ENCODE data around the gene MYADM. TPM values are rescaled to one million over a fixed set of nuclear protein-coding genes. Genes with fewer than 3 reads are reported as not detected.

MYADM gene
- polyA plus RNA-seq, 1 of the 3 experiments (the other 2 are of a cell fraction): 38.7 TPM

DNA sequence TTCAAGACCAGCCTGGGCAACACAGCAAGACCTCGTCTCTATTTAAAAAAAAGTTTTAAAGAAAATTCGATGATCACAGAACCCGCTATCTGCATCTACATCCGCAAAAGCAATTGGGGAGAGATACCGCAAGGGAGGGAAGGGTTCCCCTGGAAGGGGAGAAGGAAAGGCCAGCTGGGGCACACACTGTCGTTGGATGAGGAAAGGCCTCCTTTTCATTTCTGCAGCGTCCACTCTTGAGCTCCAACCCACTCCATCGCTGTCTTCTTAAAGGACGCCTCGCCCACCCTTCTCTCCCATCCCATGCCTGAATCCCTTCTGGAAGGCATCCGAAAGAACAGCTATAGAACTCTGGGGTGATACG is 11.1 kb downstream of the MYADM start:
- Histone ChIP-seq H3F3A (replicated peaks; ENCODE audit: insufficient read depth) (peaks cover 30% of the 10 kb centered on the region), H3K27ac (ENCODE audit: low read depth in 2 of 2, low read length in 1 of 2) (peak overlapping the region; percentile 7 to 72; a peak in 2 of 4 replicates), H3K9ac (peak overlapping the region; percentile 28; the same call in 1 of the 2 replicates), H2AFZ (ENCODE audit: low read depth) (peak overlapping the region; percentile 71; the same call in 1 of the 2 replicates), H3K79me2 (ENCODE audit: insufficient read depth) (no peaks in the 10 kb centered on the region), H3K9me2 (no peaks in the 10 kb centered on the region), H3K27me3 (ENCODE audit: insufficient read depth) (peaks cover 20% of the 10 kb centered on the region), H3K9me3 (no peaks in the 10 kb centered on the region), H3K36me3 (replicated peaks in 1 of 2; ENCODE audit: control insufficient read depth in 1 of 2, insufficient read depth in 2 of 2, low read length in 1 of 2) (peaks cover 12 to 14% of the 10 kb centered on the region in 2 experiments), H3K4me1 (ENCODE audit: control insufficient read depth in 1 of 2, insufficient read depth in 2 of 2, low read depth in 1 of 2, low read length in 1 of 2) (peaks cover 0 to 14% of the 10 kb centered on the region in 2 experiments; a peak in 1 of 4 replicates), H3K4me3 (ENCODE audit: low read depth in 2 of 2, low read length in 1 of 2) (peak overlapping the region; percentile 62), H3K4me2 (peak overlapping the region; percentile 81), H4K20me1 (ENCODE audit: insufficient read depth) (peaks cover 14% of the 10 kb centered on the region; the same call in 1 of the 2 replicates)
- TF ChIP-seq SMC3 (IDR thresholded peaks at IDR 0.05; ENCODE audit: low read depth, low read length): no peak
- no peak for DNase-seq
- 57% methylated on average over 12 of the region's 12 CpGs for WGBS (ENCODE audit: low lambda C conversion rate)
- ChIA-PET POLR2A (interaction anchor here (0.6 to 1.6 kb wide), 4 partner anchors 8 to 19 kb away, joined by 3 to 16 read pairs (median 6); partner anchors contain the start of gene MYADM), CTCF (interaction anchor here (1.5 kb wide), 1 partner anchor 10 kb away, joined by 10 read pairs; the partner anchor contains the start of gene MYADM)

- CTCF ChIA-PET: interaction anchor here (0.9 to 1.5 kb wide), 2 partner anchors 11 to 28 kb away, joined by 4 to 10 read pairs; partner anchors contain the start of gene MYADM
Observed at GRCh38 chr19:53879140-53880081, 11.7 kb downstream of the MYADM start.

More at GRCh38 chr19:53879140-53880081, 11.7 kb downstream of the MYADM start:
- peak overlapping the region; percentile 75 for H2AFZ ChIP-seq (ENCODE audit: low read depth)
- TF ChIP-seq, protein P1, sequence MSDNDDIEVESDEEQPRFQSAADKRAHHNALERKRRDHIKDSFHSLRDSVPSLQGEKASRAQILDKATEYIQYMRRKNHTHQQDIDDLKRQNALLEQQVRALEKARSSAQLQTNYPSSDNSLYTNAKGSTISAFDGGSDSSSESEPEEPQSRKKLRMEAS (IDR thresholded peaks at IDR 0.05; ENCODE audit: low read depth): no peak
- no peak for TF ChIP-seq MEF2A (IDR thresholded peaks at IDR 0.05; ENCODE audit: borderline replicate concordance, low read depth)
- TF ChIP-seq CHD2 (IDR thresholded peaks at IDR 0.05; ENCODE audit: low read length, partially characterized antibody): peak; percentile 77
- TF ChIP-seq, protein P2, sequence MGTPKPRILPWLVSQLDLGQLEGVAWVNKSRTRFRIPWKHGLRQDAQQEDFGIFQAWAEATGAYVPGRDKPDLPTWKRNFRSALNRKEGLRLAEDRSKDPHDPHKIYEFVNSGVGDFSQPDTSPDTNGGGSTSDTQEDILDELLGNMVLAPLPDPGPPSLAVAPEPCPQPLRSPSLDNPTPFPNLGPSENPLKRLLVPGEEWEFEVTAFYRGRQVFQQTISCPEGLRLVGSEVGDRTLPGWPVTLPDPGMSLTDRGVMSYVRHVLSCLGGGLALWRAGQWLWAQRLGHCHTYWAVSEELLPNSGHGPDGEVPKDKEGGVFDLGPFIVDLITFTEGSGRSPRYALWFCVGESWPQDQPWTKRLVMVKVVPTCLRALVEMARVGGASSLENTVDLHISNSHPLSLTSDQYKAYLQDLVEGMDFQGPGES (IDR thresholded peaks at IDR 0.05; ENCODE audit: low read depth, low read length): no peak
- no peak for TF ChIP-seq GABPA (IDR thresholded peaks at IDR 0.05; ENCODE audit: low read depth)
- TF ChIP-seq NRF1 (IDR thresholded peaks at IDR 0.05; ENCODE audit: low read depth, low read length): peak; percentile 26; the same call in 1 of the 2 replicates
- no peak for TF ChIP-seq FOXJ3 (CRISPR knock-in tag; IDR thresholded peaks at IDR 0.05)
- TF ChIP-seq, protein P3, sequence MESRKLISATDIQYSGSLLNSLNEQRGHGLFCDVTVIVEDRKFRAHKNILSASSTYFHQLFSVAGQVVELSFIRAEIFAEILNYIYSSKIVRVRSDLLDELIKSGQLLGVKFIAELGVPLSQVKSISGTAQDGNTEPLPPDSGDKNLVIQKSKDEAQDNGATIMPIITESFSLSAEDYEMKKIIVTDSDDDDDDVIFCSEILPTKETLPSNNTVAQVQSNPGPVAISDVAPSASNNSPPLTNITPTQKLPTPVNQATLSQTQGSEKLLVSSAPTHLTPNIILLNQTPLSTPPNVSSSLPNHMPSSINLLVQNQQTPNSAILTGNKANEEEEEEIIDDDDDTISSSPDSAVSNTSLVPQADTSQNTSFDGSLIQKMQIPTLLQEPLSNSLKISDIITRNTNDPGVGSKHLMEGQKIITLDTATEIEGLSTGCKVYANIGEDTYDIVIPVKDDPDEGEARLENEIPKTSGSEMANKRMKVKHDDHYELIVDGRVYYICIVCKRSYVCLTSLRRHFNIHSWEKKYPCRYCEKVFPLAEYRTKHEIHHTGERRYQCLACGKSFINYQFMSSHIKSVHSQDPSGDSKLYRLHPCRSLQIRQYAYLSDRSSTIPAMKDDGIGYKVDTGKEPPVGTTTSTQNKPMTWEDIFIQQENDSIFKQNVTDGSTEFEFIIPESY (IDR thresholded peaks at IDR 0.05; ENCODE audit: borderline replicate concordance, low read depth): no peak
- TF ChIP-seq ELF1 (IDR thresholded peaks at IDR 0.05): peak; percentile 74
- TF ChIP-seq POLR2AphosphoS5 (IDR thresholded peaks at IDR 0.05; ENCODE audit: low read depth, low read length): peak; percentile 60
- TF ChIP-seq RFX5 (IDR thresholded peaks at IDR 0.05; ENCODE audit: low read length): 0 out of 2 replicates have a peak, but pooled peaks have one; percentile 30
- TF ChIP-seq MXI1 (IDR thresholded peaks at IDR 0.05; ENCODE audit: low read depth, low read length): peak; percentile 33; the same call in 1 of the 2 replicates
- TF ChIP-seq FOXM1 (IDR thresholded peaks at IDR 0.05; ENCODE audit: low read depth): no peak
- H3K9ac ChIP-seq: peak overlapping the region; percentile 51
- DNase-seq: peak; percentile 98
- WGBS (ENCODE audit: low lambda C conversion rate): 0% methylated on average over 15 of the region's 51 CpGs
- H3K79me2 ChIP-seq (ENCODE audit: insufficient read depth): no peaks in the 10 kb centered on the region
- peak overlapping the region; percentile 7 to 72; a peak in 2 of 4 replicates for H3K27ac ChIP-seq (ENCODE audit: low read depth in 2 of 2, low read length in 1 of 2)
- POLR2A ChIA-PET: interaction anchor here (0.6 to 1.6 kb wide), 4 partner anchors 9 to 19 kb away, joined by 3 to 16 read pairs (median 6); partner anchors contain the start of gene MYADM
- peaks cover 7% of the 10 kb centered on the region; the same call in 1 of the 2 replicates for H4K20me1 ChIP-seq (ENCODE audit: insufficient read depth)
- peak overlapping the region; percentile 62 for H3K4me3 ChIP-seq (ENCODE audit: low read depth in 2 of 2, low read length in 1 of 2)
- peaks cover 30% of the 10 kb centered on the region for H3F3A ChIP-seq (replicated peaks; ENCODE audit: insufficient read depth)
- H3K36me3 ChIP-seq (replicated peaks in 1 of 2; ENCODE audit: control insufficient read depth in 1 of 2, insufficient read depth in 2 of 2, low read length in 1 of 2): peaks cover 5 to 12% of the 10 kb centered on the region in 2 experiments
- peaks cover 0 to 14% of the 10 kb centered on the region in 2 experiments; a peak in 1 of 4 replicates for H3K4me1 ChIP-seq (ENCODE audit: control insufficient read depth in 1 of 2, insufficient read depth in 2 of 2, low read depth in 1 of 2, low read length in 1 of 2)
- no peaks in the 10 kb centered on the region for H3K9me3 ChIP-seq
- H3K9me2 ChIP-seq: no peaks in the 10 kb centered on the region
- peak overlapping the region; percentile 81 for H3K4me2 ChIP-seq
- peaks cover 26% of the 10 kb centered on the region for H3K27me3 ChIP-seq (ENCODE audit: insufficient read depth)

Data from SK-N-SH (cell line).